ENCODE measurements around the gene LCK. TPM values are rescaled to one million over a fixed set of nuclear protein-coding genes. Genes with fewer than 3 reads are reported as not detected.
A peak's percentile ranks its signal among the peaks of the same experiment; 100 is the strongest.
"Not testable (repeated sequence)": the region's sequence is repeated elsewhere in the genome, so short reads cannot be mapped to it uniquely, and the experiment has no call there.

LCK gene
- total RNA-seq, 1 donor from 2014 or later: 248 TPM

DNA sequence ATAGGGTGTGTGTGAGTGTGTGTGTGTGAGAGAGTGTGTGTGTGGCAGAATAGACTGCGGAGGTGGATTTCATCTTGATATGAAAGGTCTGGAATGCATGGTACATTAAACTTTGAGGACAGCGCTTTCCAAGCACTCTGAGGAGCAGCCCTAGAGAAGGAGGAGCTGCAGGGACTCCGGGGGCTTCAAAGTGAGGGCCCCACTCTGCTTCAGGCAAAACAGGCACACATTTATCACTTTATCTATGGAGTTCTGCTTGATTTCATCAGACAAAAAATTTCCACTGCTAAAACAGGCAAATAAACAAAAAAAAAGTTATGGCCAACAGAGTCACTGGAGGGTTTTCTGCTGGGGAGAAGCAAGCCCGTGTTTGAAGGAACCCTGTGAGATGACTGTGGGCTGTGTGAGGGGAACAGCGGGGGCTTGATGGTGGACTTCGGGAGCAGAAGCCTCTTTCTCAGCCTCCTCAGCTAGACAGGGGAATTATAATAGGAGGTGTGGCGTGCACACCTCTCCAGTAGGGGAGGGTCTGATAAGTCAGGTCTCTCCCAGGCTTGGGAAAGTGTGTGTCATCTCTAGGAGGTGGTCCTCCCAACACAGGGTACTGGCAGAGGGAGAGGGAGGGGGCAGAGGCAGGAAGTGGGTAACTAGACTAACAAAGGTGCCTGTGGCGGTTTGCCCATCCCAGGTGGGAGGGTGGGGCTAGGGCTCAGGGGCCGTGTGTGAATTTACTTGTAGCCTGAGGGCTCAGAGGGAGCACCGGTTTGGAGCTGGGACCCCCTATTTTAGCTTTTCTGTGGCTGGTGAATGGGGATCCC, 22.5 kb downstream of the LCK start:
- H3K9me3 Mint-ChIP-seq: no peaks in the 10 kb centered on the region
- peak overlapping the region; percentile 86 for H3K27ac Mint-ChIP-seq
- H3K4me3 Mint-ChIP-seq: peak overlapping the region; percentile 88
- peak; percentile 88 for DNase-seq
- intact Hi-C loops (cut with micrococcal nuclease): loop anchor here (1.0 to 5.0 kb wide), 3 partner anchors 9 to 49 kb away; partner anchors contain the start of gene HDAC1
- H3K36me3 Mint-ChIP-seq (ENCODE audit: low read depth): peaks cover 66% of the 10 kb centered on the region
- H3K4me1 Mint-ChIP-seq: peaks cover 56% of the 10 kb centered on the region
- no peaks in the 10 kb centered on the region for H3K27me3 Mint-ChIP-seq

DNA sequence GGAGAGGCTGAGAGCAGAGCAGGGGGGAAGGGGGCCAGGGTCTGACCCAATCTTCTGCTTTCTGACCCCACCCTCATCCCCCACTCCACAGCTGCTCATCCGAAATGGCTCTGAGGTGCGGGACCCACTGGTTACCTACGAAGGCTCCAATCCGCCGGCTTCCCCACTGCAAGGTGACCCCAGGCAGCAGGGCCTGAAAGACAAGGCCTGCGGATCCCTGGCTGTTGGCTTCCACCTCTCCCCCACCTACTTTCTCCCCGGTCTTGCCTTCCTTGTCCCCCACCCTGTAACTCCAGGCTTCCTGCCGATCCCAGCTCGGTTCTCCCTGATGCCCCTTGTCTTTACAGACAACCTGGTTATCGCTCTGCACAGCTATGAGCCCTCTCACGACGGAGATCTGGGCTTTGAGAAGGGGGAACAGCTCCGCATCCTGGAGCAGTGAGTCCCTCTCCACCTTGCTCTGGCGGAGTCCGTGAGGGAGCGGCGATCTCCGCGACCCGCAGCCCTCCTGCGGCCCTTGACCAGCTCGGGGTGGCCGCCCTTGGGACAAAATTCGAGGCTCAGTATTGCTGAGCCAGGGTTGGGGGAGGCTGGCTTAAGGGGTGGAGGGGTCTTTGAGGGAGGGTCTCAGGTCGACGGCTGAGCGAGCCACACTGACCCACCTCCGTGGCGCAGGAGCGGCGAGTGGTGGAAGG, 23.7 kb downstream of the LCK start:
- H3K4me3 Mint-ChIP-seq: peak overlapping the region; percentile 31
- intact Hi-C loops (cut with micrococcal nuclease): loop anchor here (5.0 kb wide), 1 partner anchor 48 kb away; no protein-coding TSS in a partner anchor
- H3K9me3 Mint-ChIP-seq: no peaks in the 10 kb centered on the region

DNA sequence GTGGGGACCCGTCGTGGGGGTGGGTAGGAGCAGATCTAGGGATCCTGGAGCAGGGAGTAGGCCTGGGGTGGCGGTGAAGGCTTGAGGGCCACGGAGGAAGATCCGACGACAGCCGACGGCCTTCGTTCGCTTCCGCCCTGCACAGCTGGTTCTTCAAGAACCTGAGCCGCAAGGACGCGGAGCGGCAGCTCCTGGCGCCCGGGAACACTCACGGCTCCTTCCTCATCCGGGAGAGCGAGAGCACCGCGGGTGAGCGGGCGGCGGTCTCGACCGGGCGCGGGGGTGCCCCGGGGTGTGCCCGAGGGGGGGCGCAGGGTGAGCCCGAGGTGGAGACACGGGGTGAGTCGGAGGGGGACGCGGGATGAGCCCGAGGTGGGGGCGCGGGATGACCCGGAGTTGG, 24.4 kb downstream of the LCK start:
- Mint-ChIP-seq H3K4me3 (no peak overlapping the region), H3K27ac (no peak overlapping the region), H3K27me3 (no peaks in the 10 kb centered on the region), H3K9me3 (no peaks in the 10 kb centered on the region), H3K4me1 (peaks cover 55% of the 10 kb centered on the region), H3K36me3 (ENCODE audit: low read depth) (peaks cover 78% of the 10 kb centered on the region)
- intact Hi-C loops (cut with micrococcal nuclease): no loop called here
- DNase-seq: no peak

More for the DNA sequence above, 23.7 kb downstream of the LCK start:
- DNase-seq: no peak
- Mint-ChIP-seq H3K27ac (peak overlapping the region; percentile 86), H3K4me1 (peaks cover 57% of the 10 kb centered on the region), H3K27me3 (no peaks in the 10 kb centered on the region), H3K36me3 (ENCODE audit: low read depth) (peaks cover 76% of the 10 kb centered on the region)

DNA sequence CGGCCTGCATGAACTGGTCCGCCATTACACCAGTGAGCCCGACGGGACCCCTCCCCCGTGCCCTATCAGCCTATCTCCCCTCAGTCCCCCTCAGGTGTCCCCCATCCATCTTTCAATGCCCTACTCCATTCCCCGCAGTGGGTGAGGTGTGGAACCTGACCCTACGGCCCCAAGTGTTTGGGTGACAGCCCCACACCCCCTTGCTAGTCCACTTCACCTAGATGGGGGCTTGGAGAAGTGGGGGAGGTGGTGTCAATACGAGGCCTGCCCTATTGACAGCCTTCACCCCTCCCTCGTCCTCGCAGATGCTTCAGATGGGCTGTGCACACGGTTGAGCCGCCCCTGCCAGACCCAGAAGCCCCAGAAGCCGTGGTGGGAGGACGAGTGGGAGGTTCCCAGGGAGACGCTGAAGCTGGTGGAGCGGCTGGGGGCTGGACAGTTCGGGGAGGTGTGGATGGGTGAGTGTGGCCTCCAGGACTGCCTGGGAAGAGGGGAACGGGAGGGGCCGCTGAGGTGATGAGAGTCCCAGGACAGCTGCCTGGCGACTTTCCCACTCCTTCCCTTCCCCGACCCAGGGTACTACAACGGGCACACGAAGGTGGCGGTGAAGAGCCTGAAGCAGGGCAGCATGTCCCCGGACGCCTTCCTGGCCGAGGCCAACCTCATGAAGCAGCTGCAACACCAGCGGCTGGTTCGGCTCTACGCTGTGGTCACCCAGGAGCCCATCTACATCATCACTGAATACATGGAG, 25.1 kb downstream of the LCK start:
- H3K36me3 Mint-ChIP-seq (ENCODE audit: low read depth): peaks cover 78% of the 10 kb centered on the region
- H3K27me3 Mint-ChIP-seq: no peaks in the 10 kb centered on the region
- no peaks in the 10 kb centered on the region for H3K9me3 Mint-ChIP-seq
- no peak overlapping the region for H3K4me3 Mint-ChIP-seq
- H3K4me1 Mint-ChIP-seq: peaks cover 53% of the 10 kb centered on the region
- intact Hi-C loops (cut with micrococcal nuclease): no loop called here
- peak overlapping the region; percentile 37 for H3K27ac Mint-ChIP-seq
- DNase-seq: no peak

DNA sequence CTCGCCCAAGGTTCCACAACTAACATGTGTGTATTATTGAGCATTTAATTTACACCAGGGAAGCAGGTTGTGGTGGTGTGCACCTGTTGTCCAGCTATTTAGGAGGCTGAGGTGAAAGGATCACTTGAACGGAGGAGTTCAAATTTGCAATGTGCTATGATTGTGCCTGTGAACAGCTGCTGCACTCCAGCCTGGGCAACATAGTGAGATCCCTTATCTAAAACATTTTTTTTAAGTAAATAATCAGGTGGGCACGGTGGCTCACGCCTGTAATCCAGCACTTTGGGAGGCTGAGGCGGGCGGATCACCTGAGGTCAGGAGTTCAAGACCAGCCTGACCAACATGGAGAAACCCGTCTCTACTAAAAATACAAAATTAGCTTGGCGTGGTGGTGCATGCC, 33.7 kb downstream of the LCK start:
- H3K36me3 Mint-ChIP-seq (ENCODE audit: low read depth): peaks cover 49% of the 10 kb centered on the region
- H3K4me3 Mint-ChIP-seq; H3K27me3 Mint-ChIP-seq; H3K27ac Mint-ChIP-seq; DNase-seq; H3K9me3 Mint-ChIP-seq; intact Hi-C loops (cut with micrococcal nuclease); H3K4me1 Mint-ChIP-seq: not testable (repeated sequence)

DNA sequence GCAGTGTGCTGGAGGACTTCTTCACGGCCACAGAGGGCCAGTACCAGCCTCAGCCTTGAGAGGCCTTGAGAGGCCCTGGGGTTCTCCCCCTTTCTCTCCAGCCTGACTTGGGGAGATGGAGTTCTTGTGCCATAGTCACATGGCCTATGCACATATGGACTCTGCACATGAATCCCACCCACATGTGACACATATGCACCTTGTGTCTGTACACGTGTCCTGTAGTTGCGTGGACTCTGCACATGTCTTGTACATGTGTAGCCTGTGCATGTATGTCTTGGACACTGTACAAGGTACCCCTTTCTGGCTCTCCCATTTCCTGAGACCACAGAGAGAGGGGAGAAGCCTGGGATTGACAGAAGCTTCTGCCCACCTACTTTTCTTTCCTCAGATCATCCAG, 34.6 kb downstream of the LCK start:
- no peak for DNase-seq
- H3K4me1 Mint-ChIP-seq: peaks cover 2% of the 10 kb centered on the region
- H3K36me3 Mint-ChIP-seq (ENCODE audit: low read depth): peaks cover 43% of the 10 kb centered on the region
- intact Hi-C loops (cut with micrococcal nuclease): no loop called here
- no peak overlapping the region for H3K27ac Mint-ChIP-seq
- no peaks in the 10 kb centered on the region for H3K27me3 Mint-ChIP-seq
- H3K9me3 Mint-ChIP-seq: no peaks in the 10 kb centered on the region
- H3K4me3 Mint-ChIP-seq: no peak overlapping the region

DNA sequence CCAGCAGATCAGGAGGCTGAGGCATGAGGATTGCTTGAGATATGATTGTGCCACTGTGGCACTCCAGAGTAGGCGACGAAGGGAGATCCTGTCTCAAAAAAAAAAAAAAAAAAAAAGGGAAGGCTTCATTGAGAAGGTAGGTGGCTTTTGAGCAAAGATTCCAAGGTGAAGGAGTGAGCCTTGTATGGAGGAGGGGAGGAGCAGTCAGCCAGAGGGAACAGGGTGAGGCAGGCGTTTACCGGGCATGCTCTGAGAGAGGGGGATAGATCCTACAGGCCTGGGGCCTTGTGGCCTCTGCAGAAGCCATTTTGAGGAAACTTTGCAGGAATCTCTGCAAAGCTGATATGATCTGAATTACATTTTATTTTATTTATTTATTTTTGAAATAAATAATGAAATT, 35.7 kb downstream of the LCK start:
- Mint-ChIP-seq H3K4me3 (no peak overlapping the region), H3K27me3 (no peaks in the 10 kb centered on the region), H3K36me3 (ENCODE audit: low read depth) (peaks cover 37% of the 10 kb centered on the region), H3K4me1 (peaks cover 3% of the 10 kb centered on the region), H3K27ac (no peak overlapping the region), H3K9me3 (no peaks in the 10 kb centered on the region)
- intact Hi-C loops (cut with micrococcal nuclease): no loop called here
- DNase-seq: no peak

DNA sequence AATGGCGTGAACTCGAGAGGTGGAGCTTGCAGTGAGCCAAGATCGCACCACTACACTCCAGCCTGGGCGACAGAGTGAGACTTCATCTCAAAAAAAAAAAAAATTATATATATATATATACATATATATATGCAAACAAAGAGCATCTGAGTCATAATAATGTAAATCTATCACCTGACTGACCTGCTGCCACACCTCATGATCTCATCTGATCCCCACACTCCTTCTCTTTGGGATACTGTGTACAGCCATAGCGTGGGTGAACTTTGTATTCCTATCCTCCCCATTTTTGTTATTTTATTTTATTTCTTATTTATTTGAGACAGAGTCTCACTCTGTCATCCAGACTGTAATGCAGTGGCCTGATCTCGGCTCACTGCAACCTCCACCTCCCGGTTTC, 38.2 kb downstream of the LCK start:
- no peak overlapping the region for H3K27ac Mint-ChIP-seq
- DNase-seq: no peak

DNA sequence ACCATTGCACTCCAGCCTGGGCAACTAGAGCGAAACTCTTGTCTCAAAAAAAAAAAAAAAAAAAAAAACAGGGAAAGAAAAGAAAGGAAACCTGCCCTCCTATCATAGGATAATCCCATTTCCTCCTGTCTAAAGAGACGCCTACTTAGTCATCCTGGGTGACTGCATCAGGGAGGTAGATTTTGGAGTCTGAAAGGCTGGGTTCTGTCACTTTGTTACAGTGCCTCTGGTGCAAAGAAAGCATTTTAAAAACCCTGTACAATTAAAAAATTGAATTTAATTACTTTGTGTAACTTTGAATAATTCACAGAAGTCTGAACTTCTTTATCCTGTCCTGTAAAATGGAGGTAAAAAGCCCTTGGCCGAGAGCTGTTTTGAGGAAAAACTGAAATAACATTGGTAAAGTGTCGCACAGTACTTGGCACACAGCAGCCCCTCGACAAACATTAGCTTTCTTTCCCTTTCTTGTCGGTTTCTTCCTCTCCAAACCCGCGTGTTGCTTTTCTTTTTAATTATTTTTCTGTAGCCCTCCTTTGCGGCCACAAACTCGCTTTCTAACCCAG, 40.2 kb downstream of the LCK start:
- Mint-ChIP-seq H3K9me3 (no peaks in the 10 kb centered on the region), H3K36me3 (ENCODE audit: low read depth) (peaks cover 29% of the 10 kb centered on the region), H3K27ac (peak overlapping the region; percentile 99), H3K4me3 (peak overlapping the region; percentile 97), H3K4me1 (peaks cover 25% of the 10 kb centered on the region), H3K27me3 (no peaks in the 10 kb centered on the region)
- intact Hi-C loops (cut with micrococcal nuclease): loop anchor here (2.0 kb wide), 2 partner anchors 46 to 104 kb away; partner anchors contain the start of genes BSDC1 and MARCKSL1
- no peak for DNase-seq

More for the DNA sequence above, 38.2 kb downstream of the LCK start:
- H3K36me3 Mint-ChIP-seq (ENCODE audit: low read depth): peaks cover 34% of the 10 kb centered on the region
- intact Hi-C loops (cut with micrococcal nuclease): no loop called here
- no peaks in the 10 kb centered on the region for H3K9me3 Mint-ChIP-seq
- no peaks in the 10 kb centered on the region for H3K27me3 Mint-ChIP-seq
- no peak overlapping the region for H3K4me3 Mint-ChIP-seq
- peaks cover 11% of the 10 kb centered on the region for H3K4me1 Mint-ChIP-seq

DNA sequence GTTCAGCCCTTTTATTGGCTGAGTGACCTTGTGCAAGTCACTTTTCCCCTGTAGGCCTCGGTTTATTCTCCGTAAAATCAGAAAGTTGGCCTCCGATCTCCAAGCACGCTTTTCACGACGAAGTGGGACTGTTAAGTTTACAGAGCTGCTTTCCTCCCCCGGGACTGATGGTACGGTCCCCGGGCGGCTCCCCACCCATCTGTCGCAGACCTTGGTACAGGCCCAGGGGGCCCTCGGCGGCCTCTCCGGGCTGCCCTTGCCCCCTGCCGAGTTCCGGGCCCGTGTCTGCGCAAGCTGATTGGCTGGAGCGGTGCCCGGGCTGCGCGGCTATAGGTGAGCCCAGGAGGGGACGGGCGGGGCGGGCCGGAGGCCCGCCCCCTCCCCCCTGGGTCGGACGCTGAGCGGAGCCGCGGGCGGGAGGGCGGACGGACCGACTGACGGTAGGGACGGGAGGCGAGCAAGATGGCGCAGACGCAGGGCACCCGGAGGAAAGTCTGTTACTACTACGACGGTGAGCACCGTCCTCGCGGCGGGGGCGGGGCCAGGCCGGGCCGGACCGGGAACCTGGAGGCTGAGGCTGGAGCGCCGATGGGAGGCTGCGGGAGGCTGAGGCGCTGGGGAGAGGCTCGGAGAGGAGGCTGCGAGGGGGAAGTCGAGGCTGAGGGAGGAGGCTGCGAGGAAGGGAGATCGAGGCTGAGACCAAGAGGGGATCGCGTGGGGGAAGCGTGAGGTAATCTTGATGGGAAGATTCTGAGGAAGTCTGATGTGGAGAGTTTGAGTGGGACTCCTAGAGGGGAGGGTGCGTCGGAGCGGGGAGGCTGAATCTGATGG, 40.9 kb downstream of the LCK start, which contains the start of gene HDAC1:
Gene HDAC1, plus strand, starts transcription at position 376 of the 831 bp plus-strand sequence. Its CDS starts 87 bp downstream, at position 463.
- H3K27me3 Mint-ChIP-seq: no peaks in the 10 kb centered on the region
- peaks cover 32% of the 10 kb centered on the region for H3K4me1 Mint-ChIP-seq
- DNase-seq: peak; percentile 99
- peak within 1 kb of the TSS; percentile 97 for H3K4me3 Mint-ChIP-seq
- no peaks in the 10 kb centered on the region for H3K9me3 Mint-ChIP-seq
- H3K27ac Mint-ChIP-seq: peak within 1 kb of the TSS; percentile 99
- intact Hi-C loops (cut with micrococcal nuclease): loop anchor here (1.0 to 2.0 kb wide), 6 partner anchors 19 to 103 kb away; partner anchors contain the start of genes BSDC1, EIF3I, LCK and MARCKSL1
- H3K36me3 Mint-ChIP-seq (ENCODE audit: low read depth): peaks cover 29% of the 10 kb centered on the region

DNA sequence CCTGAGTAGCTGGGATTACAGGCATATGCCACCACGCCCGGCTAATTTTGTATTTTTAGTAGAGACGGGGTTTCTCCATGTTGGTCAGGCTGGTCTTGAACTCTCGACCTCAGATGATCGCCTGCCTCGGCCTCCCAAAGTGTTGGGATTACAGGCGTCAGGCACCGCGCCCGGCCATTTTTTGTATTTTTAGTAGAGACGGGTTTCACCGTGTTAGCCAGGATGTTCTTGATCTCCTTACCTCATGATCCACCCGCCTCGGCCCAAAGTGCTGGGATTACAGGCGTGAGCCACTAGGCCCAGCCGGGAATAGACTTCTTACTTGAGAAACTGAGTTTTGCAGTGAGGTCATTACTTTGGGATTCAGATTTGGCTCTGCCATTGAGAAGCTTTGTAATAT, 47.1 kb downstream of the LCK start:
- DNase-seq; H3K27ac Mint-ChIP-seq; H3K27me3 Mint-ChIP-seq; H3K4me3 Mint-ChIP-seq; intact Hi-C loops (cut with micrococcal nuclease); H3K9me3 Mint-ChIP-seq: not testable (repeated sequence)
- Mint-ChIP-seq H3K36me3 (ENCODE audit: low read depth) (peaks cover 37% of the 10 kb centered on the region), H3K4me1 (peaks cover 40% of the 10 kb centered on the region)

DNA sequence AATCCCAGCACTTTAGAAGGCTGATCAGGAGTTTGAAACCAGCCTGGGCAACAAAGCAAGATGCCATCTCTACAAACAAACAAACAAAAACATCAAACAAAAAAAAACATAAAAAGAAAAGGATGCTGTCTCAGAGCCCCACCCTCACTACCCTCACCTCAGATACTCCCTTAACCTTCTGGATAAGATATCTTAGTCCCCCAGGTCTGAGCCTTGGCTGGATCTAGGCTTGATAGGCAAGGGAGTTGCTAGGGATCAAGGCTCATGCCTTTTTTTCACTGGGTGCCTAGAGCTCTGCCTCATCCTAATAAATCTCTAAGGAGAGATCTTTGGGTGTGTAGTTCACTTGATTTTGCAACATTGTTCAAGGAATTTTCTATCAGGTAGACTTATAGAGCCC, 48.3 kb downstream of the LCK start:
- DNase-seq: no peak
- H3K36me3 Mint-ChIP-seq (ENCODE audit: low read depth): peaks cover 45% of the 10 kb centered on the region
- H3K9me3 Mint-ChIP-seq: no peaks in the 10 kb centered on the region
- no peak overlapping the region for H3K27ac Mint-ChIP-seq
- peaks cover 43% of the 10 kb centered on the region for H3K4me1 Mint-ChIP-seq
- H3K27me3 Mint-ChIP-seq: no peaks in the 10 kb centered on the region
- H3K4me3 Mint-ChIP-seq: no peak overlapping the region
- intact Hi-C loops (cut with micrococcal nuclease): no loop called here

DNA sequence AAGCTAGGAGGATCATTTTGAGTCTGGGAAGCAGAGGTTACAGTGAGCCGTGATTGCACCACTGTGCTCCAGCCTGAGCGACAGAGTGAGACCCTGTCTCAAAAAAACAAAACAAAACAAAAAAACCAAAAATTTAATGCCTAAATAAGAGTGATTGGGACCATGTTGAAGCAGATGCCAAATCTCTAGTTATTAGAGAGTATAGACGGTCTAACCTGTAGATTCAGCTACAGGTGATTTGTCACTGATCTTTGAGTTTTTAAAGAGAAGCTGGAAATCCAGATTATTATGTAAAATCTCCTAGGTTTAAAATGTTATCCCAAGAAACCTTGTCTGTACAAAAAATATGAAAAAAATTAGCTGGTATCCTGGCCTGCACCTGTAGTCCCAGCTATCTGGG, 52.3 kb downstream of the LCK start:
- Mint-ChIP-seq H3K36me3 (ENCODE audit: low read depth) (peaks cover 48% of the 10 kb centered on the region), H3K4me1 (peaks cover 34% of the 10 kb centered on the region), H3K27ac (peak overlapping the region; percentile 19), H3K9me3 (no peaks in the 10 kb centered on the region), H3K4me3 (no peak overlapping the region), H3K27me3 (no peaks in the 10 kb centered on the region)
- intact Hi-C loops (cut with micrococcal nuclease): no loop called here
- no peak for DNase-seq
